Renal cortex interstitium (tissue), 11 donors: ENCODE results near the gene MPV17L. TPM values are rescaled to one million over a fixed set of nuclear protein-coding genes. Genes with fewer than 3 reads are reported as not detected.
"Not testable (repeated sequence)": the region's sequence is repeated elsewhere in the genome, so short reads cannot be mapped to it uniquely, and the experiment has no call there.

Experiments used
- DNase-seq, 11 donors: peaks; one replicate each; pipeline ENCODE4 v3.0.0-alpha.2; 2013; ENCODE audit warnings: low read depth in 9 of 11, low spot score in 4 of 11; ENCODE audit errors: extremely low read depth in 1 of 11
- polyA plus RNA-seq, 3 donors: library from polyadenylated mRNA; unstranded; fragments of 120-200 nt; gene quantifications; one replicate each; pipeline ENCODE4 v1.2.1, GENCODE V29; 2013; ENCODE audit not compliant: insufficient read length in 3 of 3

Gene MPV17L
- polyA plus RNA-seq, 3 donors = 8.0 to 13.1 (median 9.0) TPM

DNA sequence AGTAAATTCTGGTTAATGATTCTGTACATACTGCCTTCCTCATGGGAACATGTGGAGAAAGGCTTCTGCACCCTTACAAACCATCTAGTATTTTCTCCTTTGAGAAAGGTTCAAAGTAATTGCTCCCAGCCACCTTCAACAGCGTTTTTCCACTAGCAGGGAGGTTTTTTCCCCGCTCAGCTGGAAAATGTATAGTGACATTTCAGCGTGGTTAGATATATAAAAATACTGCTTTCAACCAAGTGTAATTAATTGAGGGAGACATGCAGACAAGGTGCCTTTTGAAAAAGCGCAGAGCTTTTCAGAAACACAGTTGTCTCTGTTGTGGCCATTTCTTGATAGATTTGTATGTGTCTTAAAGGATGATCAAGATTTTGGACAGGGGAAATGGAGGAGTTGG is 44.0 kb downstream of the MPV17L start:
- DNase-seq = no peak

DNA sequence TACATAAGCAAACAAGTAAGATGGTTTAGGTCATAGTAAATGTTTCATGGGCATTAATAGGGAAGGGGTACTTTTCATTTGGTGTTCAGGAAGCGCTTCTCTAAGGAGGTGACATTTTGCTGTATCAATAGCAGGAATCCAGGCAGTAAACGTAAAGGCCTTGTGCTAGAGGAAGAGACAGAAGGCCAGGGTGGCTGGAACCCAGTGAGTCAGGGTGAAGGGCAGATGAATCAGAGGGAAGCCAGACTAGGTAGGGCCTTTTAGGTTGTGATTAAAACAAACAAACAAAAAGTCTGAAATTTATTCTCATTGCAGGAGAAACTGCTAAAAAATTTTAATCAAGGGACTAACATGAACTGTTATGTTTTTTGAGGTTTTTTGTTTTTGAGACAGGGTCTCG is 45.3 kb downstream of the MPV17L start:
- DNase-seq = no peak

DNA sequence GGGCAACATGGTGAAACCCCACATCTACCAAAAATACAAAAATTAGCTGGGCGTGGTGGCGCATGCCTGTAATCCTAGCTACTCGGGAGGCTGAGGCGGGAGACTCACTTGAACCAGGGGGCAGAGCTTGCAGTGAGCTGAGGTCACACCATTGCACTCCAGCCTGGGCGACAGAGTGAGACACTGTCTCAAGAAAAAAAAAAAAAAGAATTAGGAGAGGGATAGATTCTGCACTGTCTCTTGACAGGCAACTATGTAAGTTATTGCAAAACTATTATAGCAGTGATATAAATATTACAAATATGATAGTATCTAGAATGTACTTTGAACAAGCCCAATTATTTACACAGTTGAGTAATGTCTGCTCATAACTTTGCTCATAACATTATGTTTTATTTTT is 46.6 kb downstream of the MPV17L start:
- DNase-seq = not testable (repeated sequence)

DNA sequence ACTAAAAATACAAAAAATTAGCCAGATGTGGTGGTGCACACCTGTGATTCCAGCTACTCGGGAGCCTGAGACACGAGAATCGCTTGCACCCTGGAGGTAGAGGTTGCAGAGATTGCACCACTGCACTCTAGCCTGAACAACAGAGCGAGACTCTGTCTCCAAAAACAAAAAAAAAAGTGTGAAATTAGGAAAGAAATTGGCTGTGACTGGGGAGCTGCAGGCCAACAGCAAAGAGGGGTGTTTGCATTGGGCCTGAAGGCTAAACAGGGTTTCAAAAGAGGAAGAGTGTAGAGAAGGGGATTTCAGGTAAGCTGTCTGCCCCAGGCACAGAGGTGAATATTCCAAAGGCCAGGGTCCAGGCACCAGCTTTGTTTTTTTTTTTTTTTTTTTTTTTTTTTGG is 48.2 kb downstream of the MPV17L start:
- DNase-seq = no peak

DNA sequence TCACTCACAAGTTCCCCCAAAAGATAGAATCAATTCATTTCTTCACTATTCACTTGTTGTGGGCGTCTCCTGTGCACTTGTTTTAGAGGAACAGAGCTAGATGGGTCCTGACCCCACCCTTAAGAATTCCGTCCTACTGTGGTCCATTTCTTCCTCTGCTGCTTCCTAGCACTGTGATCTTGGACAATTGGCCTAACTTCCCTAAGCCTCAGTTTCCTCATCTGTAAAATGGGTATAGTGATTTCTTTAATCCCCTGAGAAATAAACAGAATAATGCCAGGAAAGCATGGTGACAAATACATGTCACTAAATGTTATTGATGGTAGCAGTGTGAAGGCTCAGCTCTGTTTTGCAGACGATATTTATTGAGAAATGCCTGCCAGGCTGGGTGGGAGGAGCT is 48.7 kb downstream of the MPV17L start:
- no peak for DNase-seq

DNA sequence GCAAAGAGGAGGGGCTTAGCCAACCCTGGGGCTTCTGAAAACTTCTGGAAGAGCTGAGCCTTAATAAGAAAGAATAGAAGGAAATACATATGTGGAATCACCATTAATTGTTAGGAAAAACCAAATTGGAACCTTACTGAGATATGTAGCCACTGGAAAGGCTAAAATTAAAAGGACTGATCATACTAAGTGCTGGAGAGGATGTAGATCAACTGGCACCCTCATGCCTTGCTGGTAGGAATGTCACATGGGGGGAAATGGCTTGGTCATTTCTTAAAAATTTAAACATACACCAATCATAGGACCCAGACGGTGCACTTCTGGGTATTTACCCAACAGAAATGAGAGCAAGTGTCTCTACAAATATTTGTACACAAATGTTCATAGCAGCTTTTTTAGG is 49.9 kb downstream of the MPV17L start:
- DNase-seq = no peak

DNA sequence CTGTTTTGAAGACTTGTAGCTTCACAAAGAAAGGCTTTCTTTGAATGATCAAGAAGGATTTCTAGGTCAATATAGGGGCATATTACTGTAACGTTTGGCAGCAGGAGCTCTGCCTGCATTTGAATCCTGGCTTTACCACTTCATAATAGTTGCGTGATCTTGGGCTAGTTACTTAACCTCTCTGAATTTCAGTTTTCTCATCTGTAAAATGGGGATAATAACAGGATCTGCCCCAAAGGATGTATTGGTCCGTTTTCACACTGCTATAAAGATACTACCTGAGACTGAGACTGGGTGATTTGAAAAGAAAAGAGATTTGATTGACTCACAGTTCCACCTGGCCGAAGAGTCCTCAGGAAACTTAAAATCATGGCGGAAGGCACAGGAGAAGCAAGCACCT is 51.3 kb downstream of the MPV17L start:
- DNase-seq = no peak

DNA sequence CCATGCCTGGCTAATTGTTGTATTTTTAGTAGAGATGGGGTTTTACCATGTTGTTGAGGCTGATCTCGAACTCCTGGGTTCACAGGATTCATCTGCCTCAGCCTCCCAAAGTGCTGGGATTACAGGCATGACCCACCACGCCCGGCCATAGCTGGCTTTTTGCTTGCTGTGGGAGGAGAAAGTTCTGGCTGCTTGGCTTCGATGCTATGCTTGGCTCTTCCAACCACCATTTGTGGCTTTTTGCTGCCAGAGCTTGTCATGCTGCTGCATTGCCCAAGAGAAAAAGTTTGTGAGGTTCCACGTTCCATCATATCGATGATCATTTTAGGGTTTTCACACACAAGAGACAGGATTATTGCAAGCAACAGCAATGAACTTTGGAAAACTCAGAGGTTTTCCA is 55.1 kb downstream of the MPV17L start:
- no peak for DNase-seq

DNA sequence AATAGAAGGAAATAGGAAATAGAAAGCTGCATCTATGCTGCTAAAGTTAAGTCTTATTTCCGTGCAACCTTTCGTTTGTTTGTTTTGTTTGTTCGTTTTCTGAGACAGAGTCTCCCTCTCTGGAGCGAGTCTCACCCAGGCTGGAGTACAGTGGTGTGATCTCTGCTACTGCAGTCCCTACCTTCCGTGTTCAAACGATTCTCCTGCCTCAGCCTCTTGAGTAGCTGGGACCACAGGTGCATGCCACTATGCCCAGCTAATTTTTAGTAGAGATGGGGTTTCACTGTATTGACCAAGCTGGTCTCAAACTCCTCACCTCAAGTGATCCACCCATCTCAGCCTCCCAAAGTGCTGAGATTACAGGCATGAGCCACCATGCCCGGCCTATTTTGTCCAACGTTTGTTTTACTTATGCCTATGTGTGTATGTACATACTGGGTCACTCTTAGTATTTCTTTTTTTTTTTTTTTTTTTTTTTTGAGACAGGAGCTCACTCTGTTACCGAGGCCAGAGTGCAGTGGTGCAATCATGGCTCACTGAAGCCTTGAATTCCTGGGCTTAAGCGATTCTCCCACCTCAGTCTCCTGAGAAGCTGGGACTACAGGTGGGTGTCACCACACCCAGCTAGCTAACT is 55.7 kb downstream of the MPV17L start:
- no peak for DNase-seq

DNA sequence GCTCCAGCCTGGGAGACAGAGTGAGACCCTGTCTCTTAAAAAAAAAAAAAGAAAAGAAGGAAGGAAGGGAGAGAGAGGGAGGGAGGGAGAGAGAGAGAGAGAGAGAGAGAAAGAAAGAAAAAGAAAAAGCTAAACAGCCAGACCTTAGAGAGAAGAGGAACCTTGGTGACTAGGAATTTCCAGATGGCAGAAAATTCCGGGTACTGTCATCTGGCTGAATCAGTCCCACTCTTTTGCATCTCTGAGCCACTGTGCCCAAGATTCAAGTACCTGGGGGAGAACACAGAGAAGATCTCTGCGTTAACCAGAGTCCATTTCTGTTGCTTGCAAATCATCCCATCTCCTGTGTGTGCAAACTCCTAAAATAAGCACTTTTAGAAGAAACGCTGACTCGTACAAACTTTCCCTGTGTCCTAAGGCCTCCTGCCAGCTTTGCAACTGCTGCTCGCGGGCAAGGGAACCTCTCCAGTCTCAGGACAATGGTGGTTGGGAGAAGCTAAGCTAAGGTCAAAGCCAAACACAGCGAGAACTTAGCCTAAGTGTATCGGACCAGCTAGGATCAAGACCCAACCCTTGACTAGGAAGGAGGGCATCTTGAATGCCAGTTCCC is 56.8 kb downstream of the MPV17L start:
- DNase-seq = no peak

DNA sequence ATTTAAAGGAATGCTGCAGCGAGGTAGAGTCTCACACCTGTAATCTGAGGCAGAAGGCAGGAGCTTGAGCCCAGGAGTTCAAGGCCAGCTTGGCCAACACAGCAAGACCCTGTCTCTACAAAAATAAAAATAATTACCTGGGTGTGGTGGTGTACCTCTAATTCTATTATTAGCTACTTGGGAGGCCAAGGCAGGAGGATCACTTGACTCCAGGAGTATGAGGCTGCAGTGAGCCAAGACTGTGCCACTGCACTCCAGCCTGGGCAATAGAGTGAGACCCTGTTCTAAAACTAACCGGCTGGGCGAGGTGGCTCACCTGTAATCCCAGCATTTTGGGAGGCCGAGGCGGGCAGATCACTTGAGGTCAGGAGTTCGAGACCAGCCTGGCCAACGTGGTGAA is 57.7 kb downstream of the MPV17L start:
- not testable (repeated sequence) for DNase-seq

DNA sequence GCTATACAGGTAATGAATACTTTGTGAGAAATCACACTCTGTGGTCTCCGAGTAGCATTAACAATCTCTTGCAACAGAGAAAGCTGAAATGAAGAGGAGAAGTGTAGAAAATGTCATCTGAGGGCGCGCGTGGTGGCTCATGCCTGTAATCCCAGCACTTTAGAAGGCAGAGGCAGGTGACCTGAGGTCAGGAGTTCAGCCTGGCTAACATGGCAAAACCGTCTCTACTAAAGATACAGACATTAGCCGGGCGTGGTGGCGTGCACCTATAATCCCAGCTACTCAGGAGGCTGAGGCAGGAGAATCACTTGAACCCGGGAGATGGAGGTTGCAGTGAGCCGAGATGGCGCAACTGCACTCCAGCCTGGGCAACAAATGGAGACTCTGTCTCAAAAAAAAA is 59.4 kb downstream of the MPV17L start:
- not testable (repeated sequence) for DNase-seq

DNA sequence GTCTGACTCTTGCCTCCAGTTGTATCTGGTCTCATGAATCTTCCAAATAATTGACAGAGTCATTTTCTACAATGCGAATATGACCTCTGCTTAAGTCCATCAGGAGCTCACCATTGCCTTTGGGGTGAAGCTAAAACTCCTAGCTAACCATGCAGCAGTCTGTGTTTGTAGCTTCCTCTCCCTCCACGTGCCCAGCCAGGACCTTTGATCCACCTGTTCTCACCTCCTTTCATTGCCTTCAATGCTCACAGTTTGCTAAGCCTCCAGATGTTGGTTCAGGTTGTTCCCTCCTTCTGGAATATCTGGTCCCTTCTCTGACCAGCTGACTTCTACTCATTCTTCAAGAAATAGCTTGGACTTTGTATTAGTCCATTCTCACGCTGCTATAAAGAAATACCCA is 61.8 kb downstream of the MPV17L start:
- no peak for DNase-seq

DNA sequence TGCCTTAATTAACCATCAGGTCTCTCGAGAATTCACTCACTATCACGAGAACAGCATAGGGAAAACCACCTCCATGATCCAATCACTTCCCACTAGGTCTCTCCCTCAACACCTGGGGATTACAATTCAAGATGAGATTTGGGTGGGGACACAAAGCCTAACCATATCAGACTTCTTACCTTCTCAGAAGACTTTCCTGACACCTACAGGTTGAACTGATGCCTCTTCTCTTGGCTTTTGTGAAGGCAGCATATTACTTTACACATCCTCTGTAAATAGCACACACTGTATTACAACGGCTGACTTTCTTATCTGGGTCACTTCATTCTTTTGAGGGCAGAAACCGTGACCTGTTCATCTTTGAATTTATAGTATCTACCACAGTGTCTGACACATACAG is 62.4 kb downstream of the MPV17L start:
- DNase-seq = no peak

DNA sequence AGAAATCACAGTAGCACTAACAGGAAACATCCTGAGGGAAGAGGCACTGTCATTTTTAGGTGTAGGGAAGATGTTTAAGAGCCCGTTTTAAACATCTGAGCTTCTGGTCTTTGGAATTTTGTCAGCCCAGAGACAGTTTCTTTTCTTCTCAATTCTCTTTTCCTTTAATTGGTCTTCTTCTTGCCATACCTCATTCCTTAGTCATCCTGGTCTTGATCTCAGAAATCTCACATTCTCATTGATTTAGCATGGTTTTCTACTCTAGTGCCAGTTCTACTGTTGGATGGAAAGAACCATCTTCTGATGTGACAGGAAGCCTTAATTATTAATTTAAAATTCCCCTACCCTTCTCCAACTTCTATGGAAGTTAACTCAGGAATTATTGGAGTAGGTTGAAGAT is 64.2 kb downstream of the MPV17L start:
- no peak for DNase-seq

DNA sequence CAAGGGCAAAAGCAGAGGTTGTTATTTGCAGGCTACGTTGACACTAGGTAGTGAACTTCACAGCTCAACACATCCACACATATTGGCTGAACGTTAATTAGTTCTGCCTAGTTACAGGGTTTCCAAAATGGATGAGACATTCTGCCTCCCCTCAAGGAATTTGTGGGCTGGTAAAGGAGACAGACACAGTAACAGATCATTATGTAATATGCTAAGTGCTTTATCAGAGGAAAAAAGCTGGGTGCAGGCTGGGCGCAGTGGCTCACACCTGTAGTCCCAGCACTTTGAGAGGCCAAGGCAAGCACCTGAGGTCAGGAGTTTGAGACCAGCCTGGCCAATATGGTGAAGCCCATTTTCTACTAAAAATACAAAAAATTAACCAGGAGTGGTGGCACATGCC is 65.0 kb downstream of the MPV17L start:
- no peak for DNase-seq

DNA sequence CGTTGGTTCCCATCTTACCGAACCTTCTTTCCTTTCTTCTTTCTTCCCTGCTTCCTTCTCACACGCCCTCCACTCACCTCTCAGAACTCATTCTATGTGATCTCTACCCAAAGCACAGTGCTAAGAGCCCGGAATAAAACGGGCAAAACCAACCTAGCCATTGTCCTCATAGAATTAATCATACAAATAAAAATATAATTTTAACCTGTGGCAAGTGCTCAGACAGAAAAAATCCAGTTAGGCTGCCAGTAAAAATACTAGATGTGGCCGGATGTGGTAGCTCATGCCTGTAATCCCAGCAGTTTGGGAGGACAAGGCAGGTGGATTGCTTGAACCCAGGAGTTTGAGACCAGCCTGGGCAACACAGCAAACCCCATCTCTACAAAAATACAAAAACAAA is 65.8 kb downstream of the MPV17L start:
- no peak for DNase-seq
